ENCODE results near the gene IL10.
"Not testable (repeated sequence)": the region's sequence is repeated elsewhere in the genome, so short reads cannot be mapped to it uniquely, and the experiment has no call there.

IL10 gene

DNA sequence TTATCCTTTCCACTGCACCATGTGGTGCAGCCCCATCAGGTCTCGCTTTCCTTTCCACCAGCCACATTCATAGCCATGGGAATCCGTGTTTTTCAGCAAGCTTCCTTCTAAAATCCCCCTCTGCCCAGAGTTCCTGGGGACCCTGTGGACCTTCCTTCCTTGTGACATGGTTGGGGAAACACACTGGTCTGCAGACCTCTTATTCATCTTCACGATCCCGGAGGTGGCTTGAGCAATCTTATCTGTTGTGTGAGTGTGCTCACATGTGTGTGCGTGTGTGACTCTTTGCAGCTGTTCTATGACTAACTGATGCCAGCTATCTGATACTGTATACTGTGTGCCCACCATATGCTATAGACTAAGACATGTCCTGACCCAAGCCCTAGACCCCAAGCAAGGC lies 15.6 kb upstream of the IL10 start:
- CTCF ChIA-PET, result interaction anchor here (0.6 to 3.0 kb wide), 3 partner anchors 11 to 50 kb away, joined by 3 to 15 read pairs (median 13); no protein-coding TSS in a partner anchor

DNA sequence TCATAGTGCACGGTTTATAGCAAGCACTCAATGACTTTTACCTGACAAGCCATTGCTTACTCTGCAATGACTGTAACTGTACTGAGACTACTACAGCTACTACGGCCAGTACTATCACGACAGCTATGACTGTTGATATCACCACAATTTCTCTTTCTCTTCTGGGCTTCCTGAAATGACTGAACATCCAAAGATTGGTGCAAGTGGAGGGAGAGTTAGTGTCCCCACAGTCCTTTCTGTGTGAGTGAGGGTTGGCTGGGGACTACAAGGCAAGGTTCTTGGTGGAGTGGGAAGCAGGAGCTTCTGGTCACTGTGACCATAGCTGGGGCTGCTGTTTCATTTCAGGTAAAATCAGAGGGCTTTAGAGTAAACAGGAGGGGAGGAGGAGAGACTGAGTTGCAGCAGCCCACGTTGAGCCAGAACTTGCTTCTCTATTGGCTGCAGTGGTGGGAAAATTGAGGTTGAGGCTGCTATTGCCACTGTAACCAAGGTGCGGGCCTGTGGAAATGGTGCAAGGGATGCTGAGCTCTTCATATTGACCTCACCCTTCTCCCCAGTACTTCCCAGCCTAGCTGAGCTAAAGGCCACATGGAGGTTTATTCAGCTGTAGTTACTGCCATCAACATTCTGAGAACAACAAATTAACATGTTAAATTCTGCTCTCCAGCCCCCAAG lies 14.1 kb upstream of the IL10 start:
- H3K36me3 Mint-ChIP-seq, result peaks cover 4% of the 10 kb centered on the region
- no peak for DNase-seq
- H3K4me3 Mint-ChIP-seq, result no peak overlapping the region
- H3K27ac Mint-ChIP-seq, result no peak overlapping the region
- CTCF ChIA-PET, result interaction anchor here (1.0 to 3.0 kb wide), 10 partner anchors 9 to 120 kb away, joined by 3 to 15 read pairs (median 5); no protein-coding TSS in a partner anchor
- peaks cover 79% of the 10 kb centered on the region for H3K4me1 Mint-ChIP-seq
- peaks cover 64% of the 10 kb centered on the region for H3K27me3 Mint-ChIP-seq
- H3K9me3 Mint-ChIP-seq, result no peaks in the 10 kb centered on the region

More for the DNA sequence above, 15.6 kb upstream of the IL10 start:
- Mint-ChIP-seq H3K9me3 (no peaks in the 10 kb centered on the region), H3K36me3 (peaks cover 4% of the 10 kb centered on the region), H3K4me3 (no peak overlapping the region), H3K27me3 (peaks cover 67% of the 10 kb centered on the region), H3K27ac (no peak overlapping the region), H3K4me1 (peaks cover 83% of the 10 kb centered on the region)
- DNase-seq, result no peak

- peaks cover 68% of the 10 kb centered on the region for H3K4me1 Mint-ChIP-seq
- peaks cover 53% of the 10 kb centered on the region for H3K27me3 Mint-ChIP-seq
- peak overlapping the region; percentile 84 for H3K27ac Mint-ChIP-seq
- CTCF ChIA-PET, result interaction anchor here (1.2 to 4.2 kb wide), 10 partner anchors 10 to 127 kb away, joined by 3 to 15 read pairs (median 6); no protein-coding TSS in a partner anchor
- no peaks in the 10 kb centered on the region for H3K9me3 Mint-ChIP-seq
- H3K36me3 Mint-ChIP-seq, result peaks cover 4% of the 10 kb centered on the region
- no peak for DNase-seq
- no peak overlapping the region for H3K4me3 Mint-ChIP-seq
Measured at GRCh38 chr1:206785182-206785765, 13.0 kb upstream of the IL10 start.

DNA sequence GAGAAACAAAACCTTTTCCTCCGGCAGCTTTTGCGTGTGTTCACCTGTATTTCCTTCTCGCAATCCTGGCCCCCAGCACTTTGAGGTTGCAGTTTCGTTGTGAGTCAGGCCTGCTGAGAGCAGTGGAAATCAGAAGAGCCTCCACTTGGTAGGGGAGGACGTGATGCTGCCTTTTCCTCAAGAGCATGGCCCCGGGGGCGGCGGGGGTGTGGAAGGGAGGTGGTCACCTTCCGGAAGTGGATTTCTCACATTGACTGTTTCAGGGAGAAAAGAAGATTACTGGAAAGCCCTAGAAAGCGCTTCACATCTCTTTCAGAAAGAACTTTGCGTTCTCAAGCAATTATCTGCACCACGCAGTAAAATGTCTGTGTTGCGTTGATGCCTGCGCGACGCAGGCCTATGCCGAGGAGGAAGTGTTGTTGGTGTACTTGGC lies 12.2 kb upstream of the IL10 start:
- peaks cover 45% of the 10 kb centered on the region for H3K27me3 Mint-ChIP-seq
- peak overlapping the region; percentile 84 for H3K27ac Mint-ChIP-seq
- H3K4me3 Mint-ChIP-seq, result peak overlapping the region; percentile 51
- H3K4me1 Mint-ChIP-seq, result peaks cover 62% of the 10 kb centered on the region
- CTCF ChIA-PET, result interaction anchor here (0.8 to 4.2 kb wide), 7 partner anchors 13 to 127 kb away, joined by 3 to 11 read pairs (median 4); partner anchors contain the start of gene IL10
- peak; percentile 93 for DNase-seq
- H3K36me3 Mint-ChIP-seq, result peaks cover 4% of the 10 kb centered on the region
- no peaks in the 10 kb centered on the region for H3K9me3 Mint-ChIP-seq

DNA sequence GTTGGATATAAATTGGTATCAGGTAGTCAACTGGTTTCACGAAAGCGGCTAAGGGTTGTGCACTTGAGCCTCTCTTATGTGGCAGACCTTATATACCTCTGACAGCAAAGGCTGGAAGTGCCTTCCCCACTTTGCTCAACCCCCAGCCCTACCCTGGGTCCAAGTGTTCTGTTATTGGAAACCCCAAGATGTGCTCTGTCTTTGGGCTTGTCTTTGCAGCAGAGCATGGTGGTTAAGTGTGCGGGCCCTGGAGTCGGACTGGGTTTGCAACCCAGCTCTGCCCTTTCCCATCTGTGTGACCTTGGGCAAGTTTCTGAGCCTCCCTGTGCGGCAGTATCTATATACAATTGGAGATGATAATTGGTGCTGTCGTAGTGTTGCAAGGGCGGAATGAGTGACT lies 11.2 kb upstream of the IL10 start:
- peaks cover 4% of the 10 kb centered on the region for H3K36me3 Mint-ChIP-seq
- CTCF ChIA-PET, result interaction anchor here (0.8 to 4.2 kb wide), 6 partner anchors 12 to 128 kb away, joined by 4 to 11 read pairs (median 6); partner anchors contain the start of gene IL10
- no peak overlapping the region for H3K27ac Mint-ChIP-seq
- H3K27me3 Mint-ChIP-seq, result peaks cover 37% of the 10 kb centered on the region
- no peaks in the 10 kb centered on the region for H3K9me3 Mint-ChIP-seq
- H3K4me1 Mint-ChIP-seq, result peaks cover 62% of the 10 kb centered on the region
- H3K4me3 Mint-ChIP-seq, result no peak overlapping the region
- DNase-seq, result no peak

DNA sequence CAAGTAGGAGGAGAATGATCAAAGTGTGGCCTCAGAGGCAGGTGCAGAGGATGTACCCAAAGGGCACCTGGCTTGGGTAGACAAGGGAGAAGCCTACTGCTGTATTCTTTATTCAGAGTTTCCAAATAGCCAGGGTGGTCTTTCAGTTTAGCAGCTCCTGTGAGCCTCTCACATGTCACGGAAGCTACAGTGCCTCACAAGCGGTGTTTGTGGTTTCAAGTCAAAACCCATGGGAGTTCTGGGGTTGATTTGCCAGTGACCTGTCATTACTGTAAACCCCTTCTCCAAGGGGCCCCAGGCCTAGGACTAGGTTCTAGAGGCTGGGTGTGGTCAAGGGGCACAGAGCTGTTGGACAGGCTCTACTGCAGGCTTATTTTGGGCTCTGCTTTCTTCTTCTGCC lies 10.2 kb upstream of the IL10 start:
- H3K9me3 Mint-ChIP-seq, result no peaks in the 10 kb centered on the region
- H3K27ac Mint-ChIP-seq, result no peak overlapping the region
- DNase-seq, result no peak
- H3K36me3 Mint-ChIP-seq, result peaks cover 4% of the 10 kb centered on the region
- H3K4me3 Mint-ChIP-seq, result no peak overlapping the region
- H3K4me1 Mint-ChIP-seq, result peaks cover 54% of the 10 kb centered on the region
- peaks cover 30% of the 10 kb centered on the region for H3K27me3 Mint-ChIP-seq
- CTCF ChIA-PET, result interaction anchor here (1.7 to 4.2 kb wide), 2 partner anchors 44 to 129 kb away, joined by 5 to 11 read pairs; no protein-coding TSS in a partner anchor

- H3K27ac Mint-ChIP-seq, result no peak overlapping the region
- H3K4me1 Mint-ChIP-seq, result peaks cover 27% of the 10 kb centered on the region
- peaks cover 2% of the 10 kb centered on the region for H3K36me3 Mint-ChIP-seq
- CTCF ChIA-PET, result no interaction called here
- DNase-seq, result no peak
- H3K27me3 Mint-ChIP-seq, result peaks cover 30% of the 10 kb centered on the region
- no peaks in the 10 kb centered on the region for H3K9me3 Mint-ChIP-seq
- H3K4me3 Mint-ChIP-seq, result no peak overlapping the region
Measured at GRCh38 chr1:206779638-206780037, 7.3 kb upstream of the IL10 start.

- H3K9me3 Mint-ChIP-seq, H3K4me3 Mint-ChIP-seq: not testable (repeated sequence)
Measured at GRCh38 chr1:206778911-206779310, 6.6 kb upstream of the IL10 start.

GRCh38 chr1:206778031-206778430 lies 5.7 kb upstream of the IL10 start:
- no peak overlapping the region for H3K4me3 Mint-ChIP-seq
- H3K36me3 Mint-ChIP-seq, result no peaks in the 10 kb centered on the region
- CTCF ChIA-PET, result interaction anchor here (1.0 to 1.6 kb wide), 3 partner anchors 8 to 51 kb away, joined by 3 to 5 read pairs (median 3); partner anchors contain the start of gene IL19
- H3K27ac Mint-ChIP-seq, result no peak overlapping the region
- no peak for DNase-seq
- H3K4me1 Mint-ChIP-seq, result peaks cover 23% of the 10 kb centered on the region
- peaks cover 40% of the 10 kb centered on the region for H3K27me3 Mint-ChIP-seq
- no peaks in the 10 kb centered on the region for H3K9me3 Mint-ChIP-seq

More at GRCh38 chr1:206778911-206779310, 6.6 kb upstream of the IL10 start:
- CTCF ChIA-PET, result interaction anchor here (1.1 to 1.6 kb wide), 2 partner anchors 9 to 29 kb away, joined by 3 to 5 read pairs; partner anchors contain the start of gene IL19
- H3K27me3 Mint-ChIP-seq, result peaks cover 31% of the 10 kb centered on the region
- DNase-seq, H3K27ac Mint-ChIP-seq, H3K36me3 Mint-ChIP-seq: not testable (repeated sequence)
- H3K4me1 Mint-ChIP-seq, result peaks cover 25% of the 10 kb centered on the region

- H3K36me3 Mint-ChIP-seq, result no peaks in the 10 kb centered on the region
- H3K27ac Mint-ChIP-seq, result no peak overlapping the region
- peaks cover 54% of the 10 kb centered on the region for H3K27me3 Mint-ChIP-seq
- CTCF ChIA-PET, result interaction anchor here (1.2 to 2.9 kb wide), 2 partner anchors 8 to 41 kb away, joined by 3 to 11 read pairs; no protein-coding TSS in a partner anchor
- DNase-seq, result no peak
- H3K4me3 Mint-ChIP-seq, result no peak overlapping the region
- H3K4me1 Mint-ChIP-seq, result peaks cover 26% of the 10 kb centered on the region
- no peaks in the 10 kb centered on the region for H3K9me3 Mint-ChIP-seq
Measured at GRCh38 chr1:206776229-206776628, 3.9 kb upstream of the IL10 start.

- H3K9me3 Mint-ChIP-seq, result no peaks in the 10 kb centered on the region
- no peaks in the 10 kb centered on the region for H3K36me3 Mint-ChIP-seq
Measured at GRCh38 chr1:206774093-206774492, 1.8 kb upstream of the IL10 start.

GRCh38 chr1:206771338-206771692 lies 979 bp downstream of the IL10 start:
- Mint-ChIP-seq H3K4me1 (peaks cover 69% of the 10 kb centered on the region), H3K4me3 (no peak overlapping the region), H3K9me3 (no peaks in the 10 kb centered on the region), H3K27me3 (peaks cover 79% of the 10 kb centered on the region), H3K36me3 (no peaks in the 10 kb centered on the region), H3K27ac (no peak overlapping the region)
- no peak for DNase-seq
- CTCF ChIA-PET, result interaction anchor here (0.8 to 3.0 kb wide), 6 partner anchors 11 to 140 kb away, joined by 3 to 19 read pairs (median 4); partner anchors contain the start of gene IL20

More at GRCh38 chr1:206774093-206774492, 1.8 kb upstream of the IL10 start:
- no peak for DNase-seq
- peaks cover 71% of the 10 kb centered on the region for H3K27me3 Mint-ChIP-seq
- H3K27ac Mint-ChIP-seq, result no peak overlapping the region
- CTCF ChIA-PET, result interaction anchor here (1.4 to 2.9 kb wide), 2 partner anchors 18 to 39 kb away, joined by 4 to 11 read pairs; no protein-coding TSS in a partner anchor
- no peak overlapping the region for H3K4me3 Mint-ChIP-seq
- peaks cover 48% of the 10 kb centered on the region for H3K4me1 Mint-ChIP-seq

- H3K36me3 Mint-ChIP-seq, result no peaks in the 10 kb centered on the region
- CTCF ChIA-PET, result interaction anchor here (0.7 to 3.0 kb wide), 13 partner anchors 8 to 141 kb away, joined by 3 to 19 read pairs (median 4); partner anchors contain the start of gene IL20
- no peaks in the 10 kb centered on the region for H3K9me3 Mint-ChIP-seq
- H3K4me1 Mint-ChIP-seq, result peaks cover 75% of the 10 kb centered on the region
- DNase-seq, result no peak
- H3K4me3 Mint-ChIP-seq, result no peak within 1 kb of the TSS
- peak within 1 kb of the TSS; percentile 46 for H3K27ac Mint-ChIP-seq
- peaks cover 76% of the 10 kb centered on the region for H3K27me3 Mint-ChIP-seq
Measured at GRCh38 chr1:206770531-206771337, 1.6 kb downstream of the IL10 start, which contains the start of gene IL19. Gene IL19 (plus strand): TSS chr1:206770773. CDS start chr1:206836663, 65,890 bp downstream.
